ENCODE data around the gene CEND1.
A peak's percentile ranks its signal among the peaks of the same experiment; 100 is the strongest.

Gene CEND1

GRCh38 chr11:801097-801780 is 11.3 kb upstream of the CEND1 start:
- no CpG with 5 or more reads among the region's 20 CpGs for WGBS (ENCODE audit: extremely low coverage, insufficient coverage, low lambda C conversion rate)
- Histone ChIP-seq H3K18ac (ENCODE audit: low read length) (no peak overlapping the region), H3K27me3 (ENCODE audit: insufficient read depth, low read length, poor library complexity) (no peaks in the 10 kb centered on the region)

DNA sequence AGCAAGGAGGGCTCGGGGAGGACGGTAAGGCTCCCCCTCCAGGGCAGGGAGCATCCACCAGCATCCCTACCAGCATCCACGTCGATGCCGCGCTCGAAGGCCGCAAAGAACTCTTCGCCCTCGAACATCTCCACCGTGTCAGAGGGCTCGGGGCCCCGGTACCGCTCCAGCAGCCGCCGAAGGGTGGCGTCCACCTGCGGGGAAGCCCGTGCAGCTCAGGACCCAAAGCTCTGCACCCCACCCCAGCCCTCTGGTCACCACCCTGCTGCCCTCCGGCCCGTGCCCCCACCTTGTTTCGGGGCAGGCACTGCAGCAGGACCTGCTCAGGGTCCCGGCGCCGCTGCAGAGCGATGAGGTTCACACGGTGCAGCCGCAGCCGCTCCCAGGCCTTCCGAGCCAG is 10.6 kb upstream of the CEND1 start:
- H2AK5ac ChIP-seq (ENCODE audit: low read length): no peak overlapping the region

More at GRCh38 chr11:801097-801780, 11.3 kb upstream of the CEND1 start:
- Histone ChIP-seq H2BK5ac (ENCODE audit: low read length) (no peak overlapping the region), H4K8ac (ENCODE audit: low read depth, low read length) (no peak overlapping the region), H3K4me1 (ENCODE audit: control insufficient read depth, low read depth, low read length) (peaks cover 4% of the 10 kb centered on the region), H3K4ac (ENCODE audit: low read depth, low read length) (no peak overlapping the region), H4K5ac (ENCODE audit: low read length) (no peak overlapping the region), H3K4me3 (ENCODE audit: low read length) (no peak overlapping the region), H3K23ac (ENCODE audit: low read length) (no peak overlapping the region), H3K79me1 (ENCODE audit: low read length) (peaks cover 4% of the 10 kb centered on the region), H2BK120ac (ENCODE audit: low read depth, low read length) (no peak overlapping the region), H2BK15ac (replicated peaks; ENCODE audit: low read depth) (no peak overlapping the region), H3K27ac (ENCODE audit: low read depth, low read length) (no peak overlapping the region), H2AK5ac (ENCODE audit: low read length) (no peak overlapping the region), H3K79me2 (ENCODE audit: control insufficient read depth, insufficient read depth, low read length) (peaks cover 3% of the 10 kb centered on the region), H3K9ac (ENCODE audit: low read length) (no peak overlapping the region), H3K4me2 (ENCODE audit: low read length) (no peak overlapping the region), H3K56ac (ENCODE audit: low read length) (no peak overlapping the region), H3K36me3 (ENCODE audit: control insufficient read depth, insufficient read depth, low read length) (no peaks in the 10 kb centered on the region)
- DNase-seq: no peak

GRCh38 chr11:799641-800316 is 9.9 kb upstream of the CEND1 start:
- Histone ChIP-seq H3K23ac (ENCODE audit: low read length) (no peak overlapping the region), H3K27ac (ENCODE audit: low read depth, low read length) (no peak overlapping the region), H3K27me3 (ENCODE audit: insufficient read depth, low read length, poor library complexity) (no peaks in the 10 kb centered on the region), H2AK5ac (ENCODE audit: low read length) (no peak overlapping the region), H3K4ac (ENCODE audit: low read depth, low read length) (no peak overlapping the region), H3K4me3 (ENCODE audit: low read length) (no peak overlapping the region), H4K5ac (ENCODE audit: low read length) (no peak overlapping the region), H3K36me3 (ENCODE audit: control insufficient read depth, insufficient read depth, low read length) (no peaks in the 10 kb centered on the region), H3K18ac (ENCODE audit: low read length) (no peak overlapping the region), H2BK15ac (replicated peaks; ENCODE audit: low read depth) (no peak overlapping the region), H3K9ac (ENCODE audit: low read length) (no peak overlapping the region), H3K79me2 (ENCODE audit: control insufficient read depth, insufficient read depth, low read length) (peaks cover 3% of the 10 kb centered on the region), H3K4me1 (ENCODE audit: control insufficient read depth, low read depth, low read length) (peaks cover 4% of the 10 kb centered on the region), H4K8ac (ENCODE audit: low read depth, low read length) (no peak overlapping the region), H2BK5ac (ENCODE audit: low read length) (no peak overlapping the region), H2BK120ac (ENCODE audit: low read depth, low read length) (no peak overlapping the region), H3K79me1 (ENCODE audit: low read length) (peaks cover 4% of the 10 kb centered on the region), H3K4me2 (ENCODE audit: low read length) (no peak overlapping the region), H3K56ac (ENCODE audit: low read length) (no peak overlapping the region)
- no CpG with 5 or more reads among the region's 32 CpGs for WGBS (ENCODE audit: extremely low coverage, insufficient coverage, low lambda C conversion rate)
- DNase-seq: no peak

More for the DNA sequence above, 10.6 kb upstream of the CEND1 start:
- H3K27ac ChIP-seq (ENCODE audit: low read depth, low read length): no peak overlapping the region
- WGBS (ENCODE audit: extremely low coverage, insufficient coverage, low lambda C conversion rate): no CpG with 5 or more reads among the region's 30 CpGs
- H3K4ac ChIP-seq (ENCODE audit: low read depth, low read length): no peak overlapping the region
- no peak for DNase-seq
- H3K4me2 ChIP-seq (ENCODE audit: low read length): no peak overlapping the region
- H2BK15ac ChIP-seq (replicated peaks; ENCODE audit: low read depth): no peak overlapping the region
- no peak overlapping the region for H2BK120ac ChIP-seq (ENCODE audit: low read depth, low read length)
- no peak overlapping the region for H3K18ac ChIP-seq (ENCODE audit: low read length)
- H4K8ac ChIP-seq (ENCODE audit: low read depth, low read length): no peak overlapping the region
- no peak overlapping the region for H2BK5ac ChIP-seq (ENCODE audit: low read length)
- no peak overlapping the region for H3K23ac ChIP-seq (ENCODE audit: low read length)
- H4K5ac ChIP-seq (ENCODE audit: low read length): no peak overlapping the region
- no peaks in the 10 kb centered on the region for H3K27me3 ChIP-seq (ENCODE audit: insufficient read depth, low read length, poor library complexity)
- no peak overlapping the region for H3K9ac ChIP-seq (ENCODE audit: low read length)
- peaks cover 4% of the 10 kb centered on the region for H3K4me1 ChIP-seq (ENCODE audit: control insufficient read depth, low read depth, low read length)
- H3K79me2 ChIP-seq (ENCODE audit: control insufficient read depth, insufficient read depth, low read length): peaks cover 3% of the 10 kb centered on the region
- no peak overlapping the region for H3K4me3 ChIP-seq (ENCODE audit: low read length)
- H3K56ac ChIP-seq (ENCODE audit: low read length): no peak overlapping the region
- H3K79me1 ChIP-seq (ENCODE audit: low read length): peaks cover 4% of the 10 kb centered on the region
- no peaks in the 10 kb centered on the region for H3K36me3 ChIP-seq (ENCODE audit: control insufficient read depth, insufficient read depth, low read length)

DNA sequence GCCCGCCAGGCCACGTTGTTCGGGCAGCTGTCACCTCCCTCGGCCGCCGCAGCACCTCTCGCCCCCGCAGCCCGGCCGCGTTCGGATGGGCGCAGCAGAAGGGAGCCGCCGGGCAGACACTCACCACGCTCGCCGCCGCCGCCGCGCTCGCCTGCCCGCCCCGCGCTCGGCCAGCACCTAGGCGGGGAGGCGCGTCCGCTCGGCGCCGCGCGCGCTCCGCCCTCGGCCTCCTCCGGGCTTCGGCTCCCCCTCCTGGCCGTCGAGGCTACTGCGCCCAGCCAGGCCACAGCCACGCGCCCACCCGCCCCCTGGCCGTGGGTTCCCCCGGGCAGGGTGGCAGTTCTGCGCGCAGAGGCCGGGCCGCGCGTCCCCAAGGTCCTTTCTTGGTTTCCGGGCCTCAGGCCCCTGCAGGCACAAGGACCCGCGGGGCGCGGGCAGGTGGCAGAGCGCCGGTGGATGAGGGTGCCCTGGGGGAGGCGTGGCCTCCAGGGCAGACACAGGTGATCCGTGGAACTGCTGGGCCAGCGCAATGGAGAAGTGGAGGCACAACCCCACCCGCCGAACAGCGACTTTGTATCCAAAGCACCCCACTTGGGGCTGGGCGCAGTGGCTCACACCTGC is 8.3 kb upstream of the CEND1 start, which contains the start of gene SLC25A22:
SLC25A22 (minus strand) TSS at position 189 of the 621 bp plus-strand sequence. CDS start 3,275 bp downstream, outside the sequence.
- Histone ChIP-seq H3K4me2 (ENCODE audit: low read length) (peak within 1 kb of the TSS; percentile 76), H2BK5ac (ENCODE audit: low read length) (peak within 1 kb of the TSS; percentile 73), H3K18ac (ENCODE audit: low read length) (peak within 1 kb of the TSS; percentile 44), H3K27ac (ENCODE audit: low read depth, low read length) (peak within 1 kb of the TSS; percentile 54), H3K56ac (ENCODE audit: low read length) (peak within 1 kb of the TSS; percentile 100), H2AK5ac (ENCODE audit: low read length) (no peak within 1 kb of the TSS), H3K79me2 (ENCODE audit: control insufficient read depth, insufficient read depth, low read length) (peaks cover 3% of the 10 kb centered on the region), H4K5ac (ENCODE audit: low read length) (no peak within 1 kb of the TSS), H4K8ac (ENCODE audit: low read depth, low read length) (no peak within 1 kb of the TSS), H2BK120ac (ENCODE audit: low read depth, low read length) (no peak within 1 kb of the TSS), H3K79me1 (ENCODE audit: low read length) (peaks cover 4% of the 10 kb centered on the region), H3K27me3 (ENCODE audit: insufficient read depth, low read length, poor library complexity) (no peaks in the 10 kb centered on the region), H2BK15ac (replicated peaks; ENCODE audit: low read depth) (no peak within 1 kb of the TSS), H3K4me3 (ENCODE audit: low read length) (peak within 1 kb of the TSS; percentile 90), H3K9ac (ENCODE audit: low read length) (peak within 1 kb of the TSS; percentile 99), H3K23ac (ENCODE audit: low read length) (no peak within 1 kb of the TSS), H3K36me3 (ENCODE audit: control insufficient read depth, insufficient read depth, low read length) (no peaks in the 10 kb centered on the region), H3K4ac (ENCODE audit: low read depth, low read length) (peak within 1 kb of the TSS; percentile 8), H3K4me1 (ENCODE audit: control insufficient read depth, low read depth, low read length) (no peaks in the 10 kb centered on the region)
- WGBS (ENCODE audit: extremely low coverage, insufficient coverage, low lambda C conversion rate): no CpG with 5 or more reads among the region's 69 CpGs
- DNase-seq: peak; percentile 85

GRCh38 chr11:797296-798092 is 7.6 kb upstream of the CEND1 start:
- Histone ChIP-seq H3K79me1 (ENCODE audit: low read length) (peaks cover 4% of the 10 kb centered on the region), H3K4me1 (ENCODE audit: control insufficient read depth, low read depth, low read length) (no peaks in the 10 kb centered on the region), H3K36me3 (ENCODE audit: control insufficient read depth, insufficient read depth, low read length) (no peaks in the 10 kb centered on the region), H3K27me3 (ENCODE audit: insufficient read depth, low read length, poor library complexity) (no peaks in the 10 kb centered on the region), H3K79me2 (ENCODE audit: control insufficient read depth, insufficient read depth, low read length) (peaks cover 3% of the 10 kb centered on the region), H2BK15ac (replicated peaks; ENCODE audit: low read depth) (no peak overlapping the region), H4K5ac (ENCODE audit: low read length) (no peak overlapping the region), H3K56ac (ENCODE audit: low read length) (peak overlapping the region; percentile 100), H3K27ac (ENCODE audit: low read depth, low read length) (peak overlapping the region; percentile 54), H2BK5ac (ENCODE audit: low read length) (peak overlapping the region; percentile 73), H3K9ac (ENCODE audit: low read length) (peak overlapping the region; percentile 99), H4K8ac (ENCODE audit: low read depth, low read length) (no peak overlapping the region), H3K4me3 (ENCODE audit: low read length) (peak overlapping the region; percentile 90), H3K4ac (ENCODE audit: low read depth, low read length) (peak overlapping the region; percentile 8), H3K23ac (ENCODE audit: low read length) (no peak overlapping the region), H3K4me2 (ENCODE audit: low read length) (peak overlapping the region; percentile 76), H2BK120ac (ENCODE audit: low read depth, low read length) (no peak overlapping the region), H3K18ac (ENCODE audit: low read length) (peak overlapping the region; percentile 44), H2AK5ac (ENCODE audit: low read length) (no peak overlapping the region)
- DNase-seq: peak; percentile 80
- WGBS (ENCODE audit: extremely low coverage, insufficient coverage, low lambda C conversion rate): no CpG with 5 or more reads among the region's 57 CpGs
